Stimulated activated naive CD4-positive, alpha-beta T cell treated with Interleukin-2 at 50 U/mL for 16 hours (primary cell): ENCODE measurements around the gene RRP1B.
A peak's percentile ranks its signal among the peaks of the same experiment; 100 is the strongest.
"Not testable (repeated sequence)": the region's sequence is repeated elsewhere in the genome, so short reads cannot be mapped to it uniquely, and the experiment has no call there.

Source experiments
- DNase-seq: peaks from one replicate; lab custom pipeline; 2025; lab: John Stamatoyannopoulos, UW

RRP1B gene

DNA sequence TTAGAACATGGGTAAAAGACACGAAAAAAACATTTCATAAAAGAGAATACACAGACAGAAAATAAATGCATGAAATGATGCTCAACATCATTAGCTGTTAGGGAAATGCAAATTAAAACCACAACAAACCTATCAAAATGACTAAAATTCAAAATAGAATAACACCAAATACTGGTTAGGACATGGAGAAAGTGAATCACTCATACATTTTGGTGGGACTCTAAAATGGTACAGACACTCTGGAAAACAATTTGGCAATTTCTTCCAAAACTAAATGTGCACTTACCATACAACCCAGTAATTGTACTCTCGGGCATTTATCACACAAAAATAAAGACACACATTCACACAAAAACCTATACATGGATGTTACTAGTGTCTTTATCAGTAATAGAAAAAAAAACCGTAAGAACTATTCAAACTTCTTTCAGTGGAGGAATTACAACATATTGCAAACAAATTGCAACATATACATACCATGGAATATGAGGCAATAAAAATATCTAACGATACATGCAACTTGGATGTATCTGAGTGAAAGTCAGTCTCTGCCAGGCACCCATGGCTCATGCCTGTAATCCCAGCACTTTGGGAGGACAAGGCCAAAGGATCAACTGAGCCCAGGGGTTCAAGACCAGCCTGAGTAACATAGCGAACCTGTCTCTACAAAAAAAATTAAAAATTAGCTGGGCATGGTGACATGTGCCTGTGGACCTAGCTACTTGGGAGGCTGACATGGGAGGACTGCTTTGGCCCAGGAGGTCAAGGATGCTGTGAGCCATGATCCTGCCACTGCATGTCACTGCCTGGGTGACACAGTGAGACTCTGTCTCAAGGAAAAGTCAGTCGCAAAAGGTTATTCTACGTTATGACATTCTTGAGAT lies 19.6 kb upstream of the RRP1B start:
- no peak for DNase-seq

DNA sequence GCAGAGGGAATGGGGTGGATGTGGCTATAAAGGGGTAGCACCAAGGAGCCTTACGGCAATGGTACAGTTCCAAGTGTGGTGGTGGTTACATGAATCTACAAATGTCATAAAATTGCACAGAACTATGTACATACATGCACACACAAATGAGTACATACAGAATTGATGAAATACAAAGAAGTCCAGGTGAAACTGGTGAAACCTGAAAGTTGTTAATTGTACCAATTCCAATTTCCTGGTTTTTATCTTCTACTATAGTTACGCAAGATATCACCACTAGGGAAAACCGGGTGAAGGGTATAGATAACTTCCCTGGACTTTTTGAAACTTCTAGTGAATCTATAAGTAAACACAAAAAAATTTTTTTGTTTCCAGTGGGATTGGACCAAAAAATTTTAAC lies 19.0 kb upstream of the RRP1B start:
- no peak for DNase-seq

DNA sequence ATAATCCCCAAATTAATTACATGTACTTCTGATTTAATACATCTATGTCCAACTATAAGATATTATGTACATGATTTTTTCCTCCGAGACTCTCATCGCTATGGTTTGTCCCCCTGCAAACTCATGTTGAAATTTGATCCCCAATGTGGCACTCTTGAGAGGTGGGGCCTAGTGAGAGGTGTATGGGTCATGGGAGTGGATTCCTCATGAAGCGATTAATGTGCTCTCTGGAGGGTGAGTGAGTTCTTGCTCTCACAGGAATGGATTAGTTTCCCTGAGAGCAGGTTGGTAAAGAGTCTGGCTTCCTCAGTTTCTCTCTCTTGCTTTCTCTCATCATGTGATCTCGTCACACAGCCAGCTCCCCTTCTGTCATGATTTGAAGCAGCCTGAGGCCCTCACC lies 16.2 kb upstream of the RRP1B start:
- DNase-seq = no peak

DNA sequence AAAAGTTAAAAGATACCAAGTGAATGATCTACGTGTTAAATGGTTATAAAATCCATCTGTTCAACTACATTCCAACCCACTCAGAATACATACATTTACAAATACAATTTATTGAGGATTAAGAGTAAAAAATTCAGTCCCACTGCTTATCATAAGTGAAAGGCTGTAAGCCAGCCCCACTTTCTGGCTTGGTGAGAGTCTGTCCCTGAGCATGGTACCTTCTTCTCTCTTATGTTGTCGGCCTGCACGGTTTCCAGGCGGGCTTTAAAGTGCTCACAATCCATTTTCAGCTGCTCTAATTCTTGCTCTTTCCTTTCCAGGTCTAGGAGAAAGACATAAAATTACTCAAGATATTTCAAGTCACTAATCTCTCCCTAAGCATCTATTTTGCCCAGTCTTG lies 15.3 kb upstream of the RRP1B start:
- no peak for DNase-seq

DNA sequence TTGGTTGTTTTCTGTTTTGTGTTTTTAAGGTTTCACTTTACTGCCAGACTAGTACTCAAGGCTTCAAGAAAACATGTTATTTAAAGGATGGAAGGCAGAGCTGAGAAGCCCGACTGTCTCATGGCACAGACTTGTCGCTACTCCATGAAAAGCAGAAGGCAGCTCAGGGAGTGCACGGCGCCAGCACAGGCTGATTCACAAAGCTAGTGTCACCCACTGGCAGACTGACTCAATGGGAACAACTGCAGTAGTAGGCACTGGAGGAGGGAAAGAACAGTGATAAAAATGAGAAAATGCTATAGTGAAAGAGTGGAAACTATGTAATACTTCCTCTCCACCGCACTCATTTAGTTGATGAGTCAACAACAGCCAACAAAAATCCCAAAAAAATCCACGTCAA lies 14.8 kb upstream of the RRP1B start:
- no peak for DNase-seq

DNA sequence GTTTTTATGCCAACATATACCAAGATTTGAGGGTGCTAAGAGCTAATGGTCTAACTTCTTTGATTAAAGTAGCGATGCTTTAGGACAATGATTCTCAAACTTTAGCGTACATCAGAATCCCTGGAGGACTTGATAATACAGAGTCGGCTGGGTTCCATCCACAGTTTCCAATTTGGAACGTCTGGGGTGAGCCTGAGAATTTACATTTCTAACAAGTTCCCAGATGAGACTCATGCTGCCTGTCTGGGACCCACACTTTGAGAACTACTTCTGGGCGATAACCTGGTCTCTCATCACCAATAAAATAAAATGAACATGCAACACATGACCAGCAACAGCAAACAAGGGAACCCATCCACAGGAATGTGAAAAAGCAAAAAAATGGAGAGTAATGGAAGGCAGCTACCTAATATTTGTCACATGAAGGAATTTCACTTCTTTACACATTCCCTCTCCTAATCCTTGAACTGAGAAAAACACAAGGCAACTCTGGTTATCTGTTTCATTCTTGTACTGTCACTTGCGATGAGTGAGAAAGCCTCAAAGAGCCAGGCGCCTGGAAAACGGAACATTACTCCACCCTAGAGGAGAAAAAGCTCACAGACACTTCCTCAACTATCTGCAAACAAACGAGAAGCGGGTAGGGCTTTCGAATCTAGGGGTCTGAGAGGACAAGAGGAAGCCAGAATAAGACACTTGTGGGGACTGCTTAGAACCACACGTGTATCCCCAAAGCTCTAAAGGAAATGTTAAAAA lies 14.0 kb upstream of the RRP1B start:
- no peak for DNase-seq

DNA sequence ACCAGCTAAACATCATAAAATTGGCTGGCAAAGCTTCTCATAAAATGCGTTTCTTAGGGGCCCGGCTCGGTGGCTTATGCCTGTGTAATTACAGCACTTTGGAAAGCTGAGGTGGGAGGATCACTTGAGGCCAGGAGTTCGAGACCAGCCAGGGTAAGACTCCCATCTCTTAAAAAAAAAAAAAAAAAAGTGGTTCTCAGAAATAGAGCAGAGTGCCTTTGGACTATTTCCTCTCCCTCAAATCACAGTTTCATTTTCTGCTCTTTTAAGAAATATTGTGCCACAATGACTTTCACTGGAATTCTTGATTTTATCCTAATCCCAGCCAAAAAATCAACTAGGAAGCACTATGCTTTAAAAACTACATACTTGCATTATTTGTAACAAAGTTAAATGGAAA lies 13.4 kb upstream of the RRP1B start:
- DNase-seq = no peak

DNA sequence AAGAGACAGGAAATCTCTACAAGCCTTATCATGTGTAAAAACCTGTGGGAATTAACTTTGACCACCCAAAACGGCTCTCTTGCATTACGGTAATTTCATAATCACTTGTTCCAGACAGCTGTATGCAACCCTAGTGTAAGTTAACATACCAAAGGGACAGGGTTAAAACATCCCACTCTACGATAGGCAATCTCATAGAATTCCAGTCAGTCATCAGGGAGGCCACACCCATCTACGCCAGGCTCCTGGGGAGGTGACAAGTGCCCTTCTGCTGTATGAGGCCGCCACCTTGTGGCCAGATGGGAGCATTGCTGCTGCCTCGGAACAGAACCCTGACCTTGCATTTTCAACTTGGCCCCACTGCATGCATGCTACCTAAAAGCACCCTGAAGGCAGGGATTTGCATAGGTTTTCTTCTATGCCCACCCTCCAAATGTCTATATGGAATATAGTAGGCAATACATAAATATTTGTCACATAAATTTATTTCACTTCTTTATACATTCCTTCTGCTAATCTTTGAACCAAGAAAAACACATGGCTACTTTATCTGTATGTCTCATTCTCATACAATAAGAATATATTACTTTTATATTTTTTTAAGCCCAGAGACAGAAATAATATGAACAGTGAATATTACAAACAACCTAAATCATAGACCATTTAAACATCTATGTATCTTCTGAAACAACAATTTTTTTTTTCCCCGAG lies 12.7 kb upstream of the RRP1B start:
- peak; percentile 78 for DNase-seq

DNA sequence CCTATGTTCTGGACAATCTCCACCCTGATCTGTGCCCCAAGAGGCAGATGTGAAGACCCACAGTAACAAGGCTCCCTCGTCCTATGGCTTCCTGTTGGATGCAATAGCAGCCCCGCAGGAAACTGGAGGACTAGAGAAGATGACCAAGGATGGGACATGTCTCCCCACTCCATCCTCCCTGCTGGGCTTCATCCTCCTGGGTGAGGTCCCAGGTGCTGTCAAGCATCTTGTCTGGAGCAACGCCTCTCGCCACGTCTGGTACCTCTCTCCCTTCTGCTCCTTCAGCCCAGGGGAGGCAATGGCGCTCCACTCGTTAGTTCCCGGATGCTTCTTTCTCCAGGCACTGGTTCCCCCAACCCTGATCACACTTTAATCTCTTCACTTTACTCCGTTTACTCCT lies 11.2 kb upstream of the RRP1B start:
- DNase-seq = no peak

DNA sequence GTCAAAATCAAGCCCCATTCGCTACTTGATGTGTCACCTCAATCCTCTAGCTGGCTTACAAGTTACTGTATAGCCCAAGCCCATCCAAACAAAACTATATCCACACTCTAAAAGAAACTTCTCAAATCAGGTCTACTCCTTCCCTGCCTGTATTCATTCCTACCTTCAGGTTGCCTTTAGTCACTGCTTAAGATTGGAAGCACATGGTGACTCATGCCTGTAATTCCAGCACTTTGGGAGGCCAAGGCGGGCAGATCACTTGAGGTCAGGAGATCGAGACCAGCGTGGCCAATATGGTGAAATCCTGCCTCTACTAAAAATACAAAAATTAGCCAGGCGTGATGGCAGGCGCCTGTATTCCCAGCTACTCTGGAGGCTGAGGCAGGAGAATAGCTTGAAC lies 7.4 kb upstream of the RRP1B start:
- DNase-seq = not testable (repeated sequence)

DNA sequence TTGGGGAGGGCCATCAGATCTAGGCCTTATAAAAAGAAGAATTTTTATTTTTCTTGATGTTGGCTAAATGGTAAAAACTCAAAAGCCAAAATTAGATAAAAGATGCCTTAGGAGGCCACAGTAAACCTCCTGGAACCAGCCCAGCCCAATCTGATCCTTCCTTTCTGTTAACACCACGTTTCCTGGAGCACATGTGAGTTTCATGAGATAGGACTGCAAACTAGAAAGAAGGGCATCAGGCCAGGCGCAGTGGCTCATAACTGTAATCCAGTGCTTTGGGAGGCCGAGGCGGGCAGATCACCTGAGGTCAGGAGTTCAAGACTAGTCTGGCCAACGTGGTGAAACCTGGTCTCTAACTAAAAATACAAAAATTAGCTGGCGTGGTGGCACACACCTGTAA lies 6.7 kb upstream of the RRP1B start:
- DNase-seq = no peak

DNA sequence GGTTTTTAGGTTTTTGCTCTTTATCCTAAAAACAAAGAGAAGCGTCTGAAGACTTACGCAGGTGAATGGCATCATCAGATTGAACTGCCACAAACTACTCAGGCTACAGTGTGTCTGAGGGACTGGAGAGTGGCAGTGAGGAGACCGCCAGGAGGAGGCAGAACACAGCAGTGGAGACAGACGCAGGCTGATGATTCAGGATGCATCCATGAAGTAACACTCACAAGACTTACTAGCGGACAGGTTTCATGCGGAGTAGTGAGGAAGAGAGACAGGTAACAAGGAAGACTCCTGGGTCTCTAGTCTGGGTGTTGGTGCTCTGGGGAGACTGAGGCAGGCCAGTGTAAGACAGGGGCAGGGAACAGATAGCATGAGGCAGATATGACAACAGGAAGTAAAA lies 5.7 kb upstream of the RRP1B start:
- DNase-seq = no peak

DNA sequence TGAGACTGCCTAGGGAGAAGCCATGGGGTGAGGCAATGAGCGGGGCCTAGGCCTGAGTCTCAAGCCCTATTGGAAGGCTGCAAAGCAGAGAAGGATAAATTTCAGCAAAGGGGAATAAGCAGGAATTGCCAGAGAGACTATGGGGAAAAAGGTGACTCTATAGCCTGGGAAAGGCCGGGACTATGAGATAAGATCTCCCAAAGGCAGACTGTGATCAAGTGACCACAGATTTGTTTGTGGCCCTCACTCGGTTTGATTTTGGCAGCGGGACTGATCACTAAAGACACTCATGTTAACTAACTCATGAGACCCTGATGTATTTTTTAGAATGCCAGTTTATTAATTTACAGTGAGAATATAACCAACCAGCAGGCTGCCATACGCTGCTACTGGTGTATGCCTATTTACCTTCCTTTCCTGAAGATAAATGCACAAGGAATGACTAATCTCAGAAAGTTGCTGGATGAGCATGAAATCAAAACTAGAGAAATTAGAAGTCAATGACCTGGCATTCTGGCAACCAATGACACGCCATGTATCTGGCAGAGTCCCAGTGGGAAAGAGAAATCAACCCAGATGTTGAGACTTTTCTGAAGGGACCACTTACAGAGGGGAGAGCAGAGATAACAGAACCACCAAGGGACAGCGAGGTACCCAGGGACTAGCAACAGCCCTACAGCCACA lies 4.4 kb upstream of the RRP1B start:
- DNase-seq = no peak

DNA sequence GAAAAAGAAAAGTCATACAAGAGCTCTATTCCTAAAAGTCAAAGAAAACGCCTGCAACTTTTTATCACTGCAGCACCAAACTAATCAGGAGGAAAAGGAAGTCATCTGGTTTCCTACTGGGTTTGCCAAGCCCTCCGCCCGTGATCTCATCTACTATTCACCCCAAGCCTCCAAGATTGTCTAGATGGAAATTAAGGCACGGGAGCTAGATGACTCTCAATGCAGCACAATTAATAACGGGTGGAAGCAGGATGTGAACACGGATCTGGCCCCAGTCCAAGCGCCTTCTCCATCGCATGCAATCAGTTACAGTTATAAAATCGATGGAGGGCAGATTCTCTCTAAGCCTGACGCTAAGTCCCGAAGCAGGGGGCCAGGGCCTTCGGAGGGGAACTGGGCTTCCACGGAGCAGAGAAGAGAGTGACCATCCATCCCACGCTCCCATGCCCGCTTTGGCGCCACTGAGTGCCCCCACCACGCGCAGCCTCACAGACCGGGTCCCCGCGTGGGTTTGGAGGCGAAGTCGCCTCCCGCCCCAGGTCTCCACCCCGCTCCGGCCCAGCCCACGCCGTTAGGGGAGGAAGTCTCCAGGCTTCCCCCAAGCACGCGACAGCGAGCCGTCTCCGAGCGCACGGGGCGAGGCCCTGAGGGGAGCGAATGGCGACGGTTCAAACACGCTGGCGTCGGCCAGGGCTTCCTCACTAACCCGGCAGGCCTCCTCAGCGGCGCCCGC lies 1.8 kb upstream of the RRP1B start:
- no peak for DNase-seq

DNA sequence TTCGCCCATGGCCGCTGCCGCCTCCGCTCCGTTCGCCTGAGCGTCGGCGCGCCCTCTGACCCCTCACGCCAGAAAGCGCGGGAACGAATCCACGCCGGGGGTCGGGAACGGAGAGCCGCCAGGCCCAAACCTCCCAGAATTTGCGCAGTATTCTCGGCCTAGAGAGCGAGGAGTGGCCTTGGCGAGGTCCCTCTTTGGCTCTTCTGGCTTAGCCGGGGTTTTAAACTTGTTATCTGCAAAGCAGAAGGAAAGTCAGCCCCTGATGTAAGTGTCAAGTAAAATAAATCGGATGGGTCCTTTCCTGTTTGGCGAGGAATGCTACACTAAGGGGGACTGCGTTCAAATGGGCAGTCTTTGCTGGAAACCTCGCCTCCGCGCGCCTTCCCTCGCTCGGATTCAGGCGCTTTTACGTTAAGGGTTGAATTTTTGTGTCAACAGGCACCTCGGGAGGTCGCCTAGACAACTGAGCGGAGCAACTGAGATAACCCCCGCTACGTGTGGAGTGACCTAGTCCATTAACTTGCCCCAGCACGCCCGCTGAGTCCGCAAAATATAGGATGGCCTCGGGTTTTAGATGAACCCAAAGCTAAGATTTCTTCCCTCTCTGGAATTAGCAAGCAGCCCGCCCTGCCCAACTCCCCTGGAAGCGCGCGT lies 1.1 kb upstream of the RRP1B start:
- DNase-seq = no peak

DNA sequence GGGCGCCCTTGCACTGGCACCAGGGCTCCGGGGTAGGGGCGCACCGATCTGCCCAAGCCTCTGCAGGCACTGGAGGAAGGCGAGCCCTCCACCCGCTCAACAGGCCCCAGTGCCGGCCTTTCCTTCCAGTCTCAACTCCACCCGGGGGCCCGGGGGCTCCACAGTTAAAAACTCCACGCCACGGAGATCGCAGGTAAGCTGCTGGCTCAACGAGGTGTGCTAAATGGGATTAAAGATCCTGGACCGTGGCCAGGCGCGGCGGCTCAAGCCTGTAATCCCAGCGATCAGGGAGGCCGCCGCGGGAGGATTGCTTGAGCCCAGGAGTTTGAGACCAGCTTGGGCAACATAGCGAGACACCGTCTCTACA lies 608 bp upstream of the RRP1B start:
- DNase-seq = no peak

DNA sequence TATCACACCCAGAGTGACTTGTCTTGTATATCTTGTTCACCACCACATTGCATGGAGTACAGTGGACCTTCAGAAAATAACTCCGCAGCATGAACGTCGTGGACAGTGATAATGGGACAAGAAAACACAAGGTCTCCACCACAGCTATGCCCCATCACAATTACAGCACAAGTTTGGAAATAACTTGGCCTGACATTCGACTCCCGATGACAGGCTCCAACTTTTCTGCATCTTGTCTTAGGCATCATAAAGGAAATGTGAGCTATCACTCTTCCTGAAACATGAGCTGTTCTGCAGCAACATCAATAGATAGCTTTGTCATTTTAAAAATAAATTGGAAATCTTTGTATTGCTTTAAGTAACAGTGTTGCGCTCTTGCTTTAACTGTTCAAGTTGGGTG lies 2.9 kb downstream of the RRP1B start:
- DNase-seq = no peak

DNA sequence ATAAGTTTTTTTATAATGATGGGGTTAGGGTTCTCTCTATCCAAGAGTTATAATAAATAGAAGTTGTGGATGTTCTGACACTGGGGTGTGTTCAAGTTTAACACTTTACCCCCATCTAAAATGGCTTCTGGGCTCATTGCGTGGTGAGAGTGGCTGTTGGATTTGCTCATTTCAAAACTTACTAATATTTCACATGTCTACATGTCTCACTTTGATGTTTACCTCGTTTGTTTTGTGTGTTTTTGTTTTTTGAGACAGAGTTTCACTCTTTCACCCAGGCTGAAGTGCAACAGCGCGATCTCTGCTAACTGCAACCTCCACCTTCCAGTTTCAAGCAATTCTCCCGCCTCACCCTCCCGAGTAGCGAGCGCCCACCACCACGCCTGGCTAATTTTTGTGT lies 3.7 kb downstream of the RRP1B start:
- DNase-seq = no peak

DNA sequence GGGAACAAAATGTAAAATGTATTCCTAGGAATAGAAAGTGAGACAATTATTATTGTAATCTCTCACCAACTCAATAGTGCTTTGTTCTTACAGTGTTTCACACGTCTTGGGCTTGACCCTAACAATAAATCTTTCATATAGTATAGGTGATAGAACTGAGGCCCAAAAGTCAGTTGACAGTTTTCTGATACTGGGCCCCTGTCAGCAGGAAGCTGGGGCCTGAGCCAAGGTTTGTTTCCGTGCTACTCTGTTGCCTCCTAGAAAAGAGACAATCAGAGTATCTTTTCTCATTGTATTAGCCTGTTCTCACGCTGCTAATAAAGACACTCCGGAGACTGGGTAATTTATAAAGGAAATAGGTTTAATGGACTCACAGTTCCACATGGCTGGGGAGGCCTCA lies 5.0 kb downstream of the RRP1B start:
- DNase-seq = no peak

DNA sequence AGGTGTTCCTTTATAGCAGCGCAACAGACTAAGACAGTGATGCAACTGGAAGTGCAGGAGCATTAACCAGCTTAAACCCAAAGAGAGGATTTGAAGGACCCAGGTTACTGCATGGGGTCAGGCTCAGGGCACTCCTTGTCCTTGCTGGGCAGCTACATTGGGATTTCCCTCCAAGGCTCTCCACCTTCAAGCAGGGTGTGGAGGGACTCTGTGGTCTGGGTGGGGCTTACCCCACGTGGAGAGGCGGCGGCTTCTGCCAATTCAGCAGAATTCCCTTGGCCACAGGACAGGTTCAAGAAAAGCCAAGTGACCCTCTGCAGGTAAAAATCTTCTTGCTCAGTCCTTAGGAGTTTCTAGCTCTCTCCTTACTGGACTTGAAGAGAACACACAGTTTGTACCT lies 6.5 kb downstream of the RRP1B start:
- no peak for DNase-seq
